Activated CD4-positive, alpha-beta T cell treated with anti-CD3 and anti-CD28 coated beads, Interleukin-10, Interleukin-2, amounts not matched to agents 100 ng/mL and 50 ng/mL, durations not matched to agents 16 hours and 8 hours (primary cell): ENCODE measurements around the gene TROAP.
A peak's percentile ranks its signal among the peaks of the same experiment; 100 is the strongest.
"Not testable (repeated sequence)": the region's sequence is repeated elsewhere in the genome, so short reads cannot be mapped to it uniquely, and the experiment has no call there.

Experiments used
- DNase-seq: peaks from one replicate; pipeline ENCODE4 v3.0.0-alpha.2; 2020

Gene TROAP

GRCh38 chr12:49295082-49295936 lies 27.7 kb upstream of the TROAP start, which contains the start of gene PRPH:
Gene PRPH, plus strand, starts transcription at chr12:49295147. Its CDS starts 54 bp downstream, at chr12:49295201.
- DNase-seq: no peak

DNA sequence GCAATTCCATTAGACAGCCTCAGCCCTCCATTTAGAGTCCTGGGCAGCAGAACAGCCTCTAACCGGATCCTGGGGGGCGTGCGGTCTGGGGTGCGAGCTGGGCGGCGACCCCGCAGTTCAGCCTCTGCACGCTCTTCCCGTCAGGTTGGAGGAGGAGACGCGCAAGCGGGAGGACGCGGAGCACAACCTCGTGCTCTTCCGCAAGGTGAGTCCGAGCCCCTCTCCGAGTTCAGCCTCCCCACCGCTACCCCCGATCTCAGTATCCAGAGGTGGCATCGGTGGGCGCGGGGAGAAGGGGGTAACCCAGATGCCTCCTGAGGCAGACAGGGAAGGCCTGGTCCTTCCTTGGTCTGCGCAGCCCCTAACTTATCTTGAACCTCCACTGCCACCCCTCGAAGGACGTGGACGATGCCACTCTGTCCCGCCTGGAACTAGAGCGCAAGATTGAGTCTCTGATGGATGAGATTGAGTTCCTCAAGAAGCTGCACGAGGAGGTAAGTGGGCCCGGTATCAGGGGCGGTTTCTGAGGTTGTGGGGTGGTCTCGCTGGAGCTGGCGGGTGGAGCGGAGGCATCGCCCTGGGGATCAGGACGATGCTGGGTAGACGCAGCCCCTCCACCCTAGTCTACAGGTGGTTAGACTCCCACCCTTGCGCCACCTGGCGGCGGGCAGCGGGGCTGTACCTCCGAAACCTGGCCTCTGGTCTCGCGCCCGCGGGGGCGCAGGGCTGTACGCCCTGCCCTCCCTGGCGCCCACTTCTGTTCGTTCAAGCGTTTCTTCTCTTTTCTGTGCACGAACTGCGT lies 26.8 kb upstream of the TROAP start:
- peak; percentile 75 for DNase-seq

GRCh38 chr12:49296836-49297694 lies 26.0 kb upstream of the TROAP start:
- DNase-seq: peak; percentile 62

GRCh38 chr12:49297695-49298060 lies 25.4 kb upstream of the TROAP start:
- no peak for DNase-seq

DNA sequence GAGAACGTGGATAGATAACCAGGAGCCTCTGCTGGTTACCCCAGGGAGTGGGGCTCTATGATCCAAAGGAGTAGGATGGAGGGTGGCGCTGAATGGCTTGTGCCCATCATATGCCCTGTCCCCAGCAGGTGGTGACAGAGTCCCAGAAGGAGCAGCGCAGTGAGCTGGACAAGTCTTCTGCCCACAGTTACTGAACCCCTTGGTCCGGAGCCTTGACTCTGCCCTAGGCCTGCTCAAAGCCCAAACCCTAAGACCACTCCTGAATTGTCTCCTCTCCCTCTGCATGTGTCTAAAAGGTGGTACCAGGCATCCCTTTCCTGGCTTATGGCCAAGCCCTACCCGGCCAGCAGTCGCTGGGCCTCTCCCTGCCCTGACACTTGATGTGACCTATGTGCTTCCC lies 24.9 kb upstream of the TROAP start:
- no peak for DNase-seq

GRCh38 chr12:49301760-49302159 lies 21.3 kb upstream of the TROAP start:
- DNase-seq: peak; percentile 83

- no peak for DNase-seq
Observed at GRCh38 chr12:49304161-49304560, 18.9 kb upstream of the TROAP start.

DNA sequence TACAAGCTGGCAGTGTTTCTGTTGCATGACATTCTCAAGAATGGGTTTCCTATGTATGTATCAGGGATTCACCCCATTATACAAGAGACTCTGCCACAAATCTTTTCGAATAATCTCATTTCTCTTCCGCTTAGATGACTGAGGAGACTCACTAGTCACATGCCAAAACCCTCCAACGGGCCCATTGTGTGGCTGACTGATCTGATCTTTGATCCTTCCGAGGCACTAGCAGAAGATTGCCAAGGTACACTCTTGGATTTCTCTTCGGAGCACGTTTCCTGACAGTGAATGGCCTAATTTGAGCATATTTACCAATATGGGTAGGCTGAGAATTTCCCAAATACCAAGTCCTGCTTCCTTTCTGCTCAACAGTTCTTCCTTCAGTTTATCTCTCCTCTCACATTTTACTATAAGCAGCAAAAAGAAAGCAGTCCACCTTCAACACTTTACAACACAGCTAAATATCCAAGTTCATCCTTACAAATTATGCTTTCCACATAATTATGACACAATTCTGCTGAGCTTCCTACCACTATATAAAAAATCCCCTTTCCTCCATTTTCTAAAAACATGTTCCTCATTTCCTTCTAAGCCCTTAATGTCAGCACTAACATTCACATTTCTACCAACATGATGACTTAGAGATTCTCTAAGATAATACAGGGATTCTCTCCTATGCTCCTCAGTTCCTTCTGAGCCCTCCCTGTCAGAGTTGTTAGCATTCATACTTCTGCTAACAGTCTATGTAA lies 17.1 kb upstream of the TROAP start:
- no peak for DNase-seq

DNA sequence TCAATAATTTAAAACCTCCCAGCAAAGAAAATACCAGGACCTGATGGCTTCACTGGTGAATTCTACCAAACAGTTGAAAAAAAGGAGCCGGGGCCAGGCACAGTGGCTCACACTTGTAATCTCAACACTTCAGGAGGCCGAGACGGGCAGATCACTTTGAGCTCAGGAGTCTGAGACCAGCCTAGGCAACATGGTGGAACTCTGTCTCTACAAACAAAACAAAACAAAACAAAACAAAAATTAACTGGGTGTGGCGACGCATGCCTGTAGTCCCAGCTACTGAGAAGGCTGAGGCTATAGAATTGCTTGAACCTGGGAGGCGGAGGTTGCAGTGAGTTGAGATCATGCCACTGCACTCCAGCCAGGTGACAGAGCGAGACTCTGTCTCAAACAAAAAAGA lies 13.7 kb upstream of the TROAP start:
- DNase-seq: no peak

DNA sequence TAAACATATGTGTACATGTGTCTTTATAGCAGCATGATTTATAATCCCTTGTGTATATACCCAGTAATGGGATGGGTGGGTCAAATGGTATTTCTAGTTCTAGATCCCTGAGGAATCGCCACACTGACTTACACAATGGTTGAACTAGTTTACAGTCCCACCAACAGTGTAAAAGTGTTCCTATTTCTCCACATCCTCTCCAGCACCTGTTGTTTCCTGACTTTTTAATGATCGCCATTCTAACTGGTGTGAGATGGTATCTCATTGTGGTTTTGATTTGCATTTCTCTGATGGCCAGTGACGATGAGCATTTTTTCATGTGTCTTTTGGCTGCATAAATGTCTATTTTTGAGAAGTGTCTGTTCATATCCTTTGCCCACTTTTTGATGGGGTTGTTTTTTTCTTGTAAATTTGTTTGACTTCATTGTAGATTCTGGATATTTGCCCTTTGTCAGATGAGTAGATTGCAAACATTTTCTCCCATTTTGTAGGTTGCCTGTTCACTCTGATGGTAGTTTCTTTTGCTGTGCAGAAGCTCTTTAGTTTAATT lies 12.5 kb upstream of the TROAP start:
- DNase-seq: not testable (repeated sequence)

GRCh38 chr12:49314811-49315210 lies 8.2 kb upstream of the TROAP start:
- DNase-seq: no peak

DNA sequence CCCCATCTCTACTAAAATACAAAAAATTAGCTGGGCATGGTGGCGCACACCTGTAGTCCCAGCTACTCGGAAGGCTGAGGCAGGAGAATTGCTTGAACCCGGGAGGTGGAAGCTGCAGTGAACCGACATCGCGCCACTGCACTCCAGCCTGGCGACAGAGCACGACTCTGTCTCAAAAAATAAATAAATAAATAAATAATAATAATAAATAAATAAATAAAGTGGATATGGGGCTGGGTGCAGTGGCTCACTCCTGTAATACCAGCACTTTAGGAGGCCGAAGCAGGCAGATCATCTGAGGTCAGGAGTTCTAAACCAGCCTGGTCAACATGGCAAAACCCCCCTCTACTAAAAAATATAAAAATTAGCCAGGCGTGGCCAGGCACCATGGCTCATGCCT lies 5.9 kb upstream of the TROAP start:
- not testable (repeated sequence) for DNase-seq

DNA sequence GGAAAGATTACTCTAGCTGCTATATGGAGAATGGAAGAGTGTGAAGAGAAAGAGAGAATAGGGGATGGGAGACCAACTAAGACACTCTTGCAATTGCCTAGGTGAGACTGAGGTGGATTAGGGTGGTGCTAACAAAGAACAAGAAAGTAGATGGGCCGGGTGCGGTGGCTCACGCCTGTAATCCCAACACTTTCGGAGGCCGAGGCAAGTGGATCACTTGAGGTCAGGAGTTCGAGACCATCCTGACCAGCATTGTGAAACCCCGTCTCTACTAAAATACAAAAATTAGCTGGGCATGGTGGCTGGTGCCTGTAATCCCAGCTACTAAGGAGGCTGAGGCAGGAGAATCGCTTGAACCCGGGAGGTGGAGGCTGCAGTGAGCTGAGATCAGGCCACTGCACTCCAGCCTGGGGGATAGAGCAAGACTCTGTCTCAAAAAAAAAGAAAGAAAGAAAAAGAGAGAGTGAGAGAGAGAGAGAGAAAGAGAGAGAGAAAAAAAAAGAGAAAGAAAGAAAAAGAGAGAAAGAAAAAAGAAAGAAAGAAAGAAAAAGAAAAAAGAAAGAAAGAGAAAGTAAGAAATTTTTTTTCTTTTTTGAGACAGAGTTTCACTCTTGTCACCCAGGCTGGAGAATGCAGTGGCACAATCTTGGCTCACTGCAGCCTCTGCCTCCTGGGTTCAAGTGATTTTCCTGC lies 2.5 kb upstream of the TROAP start:
- DNase-seq: not testable (repeated sequence)

GRCh38 chr12:49322367-49322707 lies 718 bp upstream of the TROAP start:
- DNase-seq: no peak

GRCh38 chr12:49323524-49324097 lies 556 bp downstream of the TROAP start:
- DNase-seq: no peak

- DNase-seq: no peak
Observed at GRCh38 chr12:49325606-49326005, 2.6 kb downstream of the TROAP start.

GRCh38 chr12:49327368-49327767 lies 4.3 kb downstream of the TROAP start:
- no peak for DNase-seq

DNA sequence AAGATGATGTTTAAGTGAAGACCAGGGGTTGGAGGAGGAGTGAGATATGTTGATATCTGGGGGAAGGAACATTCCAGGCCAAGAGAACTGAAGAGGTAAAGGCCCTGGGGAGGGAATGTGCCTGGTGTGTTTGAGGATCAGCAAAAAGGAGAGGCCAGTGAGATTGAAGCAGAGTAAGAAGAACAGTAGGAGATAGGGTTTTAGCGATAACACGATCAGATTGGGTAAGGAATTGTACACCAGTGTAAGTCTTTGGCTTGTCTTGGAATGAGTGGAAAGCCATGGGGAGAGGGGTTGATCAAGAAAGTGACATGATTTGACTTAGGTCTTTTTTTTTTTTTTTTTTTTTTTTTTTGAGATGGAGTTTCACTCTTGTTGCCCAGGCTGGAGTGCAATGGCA lies 4.8 kb downstream of the TROAP start:
- DNase-seq: no peak

DNA sequence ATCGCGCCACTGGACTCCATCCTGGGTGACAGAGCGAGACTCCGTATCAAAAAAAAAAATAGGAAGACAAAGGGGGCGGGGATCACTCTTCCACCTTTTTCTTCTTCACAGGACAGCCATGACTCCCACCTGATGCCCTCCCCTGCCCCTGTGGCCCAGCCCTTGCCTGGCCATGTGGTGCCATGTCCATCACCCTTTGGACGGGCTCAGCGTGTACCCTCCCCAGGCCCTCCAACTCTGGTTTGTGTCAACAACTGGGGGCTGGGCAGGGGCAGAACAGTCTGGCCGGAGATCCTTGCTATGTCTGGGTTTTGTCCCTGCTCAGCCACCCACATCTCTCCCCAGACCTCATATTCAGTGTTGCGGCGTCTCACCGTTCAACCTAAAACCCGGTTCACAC lies 5.8 kb downstream of the TROAP start:
- DNase-seq: no peak

- DNase-seq: no peak
Observed at GRCh38 chr12:49330032-49330619, 7.1 kb downstream of the TROAP start.
